Body of pancreas (tissue), 4 donors: ENCODE results near the gene TMEM243.

Experiments used
- CTCF ChIP-seq, 7 experiments: fragments of 450-650 bp in 4 of 7; fragments of 200-600 bp in 3 of 7; sonication (generic) in 3 of 7; IDR thresholded peaks; one replicate each; pipeline ENCODE4 v1.5.1; 2016 to 2019; ENCODE audit warnings: antibody characterized with exemption in 7 of 7
- POLR2A ChIP-seq, 3 donors: fragments of 450-650 bp; IDR thresholded peaks; one replicate each; pipeline ENCODE4 v1.6.1; 2016; ENCODE audit warnings: antibody characterized with exemption in 3 of 3, mild to moderate bottlenecking in 2 of 3

GRCh38 chr7:87147500-87147899 lies 72.0 kb downstream of the TMEM243 start:
- TF ChIP-seq CTCF (IDR thresholded peaks at IDR 0.05) (no peak), POLR2A (IDR thresholded peaks at IDR 0.05) (no peak)
